Measurements from ENCODE around the gene OR51B6.

- TF ChIP-seq POLR2AphosphoS5 (IDR thresholded peaks at IDR 0.05; ENCODE audit: low read depth) = no peak
- no peak for TF ChIP-seq CTCF (conservative IDR thresholded peaks at IDR 0.05; ENCODE audit: low read depth in 2 of 2)
- TF ChIP-seq EZH2phosphoT487 (IDR thresholded peaks at IDR 0.05; ENCODE audit: unreplicated experiment) = no peak
- TF ChIP-seq ZNF114 (CRISPR knock-in tag; IDR thresholded peaks at IDR 0.05) = no peak
- TF ChIP-seq REST (IDR thresholded peaks at IDR 0.05; ENCODE audit: unreplicated experiment) = no peak
- TF ChIP-seq ETS1 (IDR thresholded peaks at IDR 0.05) = no peak
- no peak for TF ChIP-seq JUNB (IDR thresholded peaks at IDR 0.05; ENCODE audit: unreplicated experiment)
- TF ChIP-seq EZH2 (IDR thresholded peaks at IDR 0.05; ENCODE audit: low read depth, unreplicated experiment) = no peak
- TF ChIP-seq CREB1 (CRISPR knock-in tag; IDR thresholded peaks at IDR 0.05; ENCODE audit: low read depth) = no peak
- no peak for TF ChIP-seq ZNF331 (CRISPR knock-in tag; IDR thresholded peaks at IDR 0.05; ENCODE audit: low read depth)
- no peak for TF ChIP-seq NANOG (IDR thresholded peaks at IDR 0.05; ENCODE audit: borderline replicate concordance)
- no peak for TF ChIP-seq STAT1 (IDR thresholded peaks at IDR 0.05; ENCODE audit: unreplicated experiment)
- no peak for TF ChIP-seq ZNF462 (CRISPR knock-in tag; IDR thresholded peaks at IDR 0.05)
Measured at GRCh38 chr11:5351208-5351607, at the start of gene OR51B6.

Measured in GM23338 (cell line).